HG03520 (cell line): ENCODE results near the gene TIGD1.

Experiments
- ATAC-seq: cut with Tn5 transposase; IDR thresholded peaks from one replicate; pipeline ENCODE4 v1.9.1; 2021; ENCODE audit warnings: mild to moderate bottlenecking, moderate library complexity; ENCODE audit not compliant: unreplicated experiment

TIGD1 gene

GRCh38 chr2:232550354-232551249, at the start of gene TIGD1, which contains the start of gene EIF4E2:
TSS of gene TIGD1 (minus strand) at chr2:232550557. CDS start at chr2:232549882, 675 bp downstream.
TSS of gene EIF4E2 (plus strand) at chr2:232550689. CDS start at chr2:232550725, 36 bp downstream.
- peak; percentile 93 for ATAC-seq

- no peak for ATAC-seq
Observed at GRCh38 chr2:232598293-232598692, 47.9 kb upstream of the TIGD1 start.

- no peak for ATAC-seq
Observed at GRCh38 chr2:232597362-232598079, 47.2 kb upstream of the TIGD1 start.

- ATAC-seq, result no peak
Observed at GRCh38 chr2:232593982-232594381, 43.6 kb upstream of the TIGD1 start.

- no peak for ATAC-seq
Observed at GRCh38 chr2:232592772-232593395, 42.5 kb upstream of the TIGD1 start.

GRCh38 chr2:232588680-232589585, 38.6 kb upstream of the TIGD1 start:
- no peak for ATAC-seq

GRCh38 chr2:232588031-232588430, 37.7 kb upstream of the TIGD1 start:
- no peak for ATAC-seq

GRCh38 chr2:232587512-232587911, 37.2 kb upstream of the TIGD1 start:
- ATAC-seq, result no peak

GRCh38 chr2:232586943-232587505, 36.7 kb upstream of the TIGD1 start:
- no peak for ATAC-seq

GRCh38 chr2:232584238-232584637, 33.9 kb upstream of the TIGD1 start:
- ATAC-seq, result no peak

- ATAC-seq, result no peak
Observed at GRCh38 chr2:232581725-232582124, 31.4 kb upstream of the TIGD1 start.

- ATAC-seq, result no peak
Observed at GRCh38 chr2:232580648-232580981, 30.3 kb upstream of the TIGD1 start.

- no peak for ATAC-seq
Observed at GRCh38 chr2:232578626-232579025, 28.3 kb upstream of the TIGD1 start.

- ATAC-seq, result no peak
Observed at GRCh38 chr2:232577841-232578240, 27.5 kb upstream of the TIGD1 start.

- no peak for ATAC-seq
Observed at GRCh38 chr2:232576995-232577394, 26.6 kb upstream of the TIGD1 start.

- ATAC-seq, result no peak
Observed at GRCh38 chr2:232575404-232575746, 25.0 kb upstream of the TIGD1 start.

- ATAC-seq, result no peak
Observed at GRCh38 chr2:232574674-232575403, 24.5 kb upstream of the TIGD1 start.

GRCh38 chr2:232573771-232574435, 23.5 kb upstream of the TIGD1 start:
- no peak for ATAC-seq

GRCh38 chr2:232573042-232573441, 22.7 kb upstream of the TIGD1 start:
- ATAC-seq, result no peak
